ENCODE measurements around the gene IGSF6. TPM values are rescaled to one million over a fixed set of nuclear protein-coding genes. Genes with fewer than 3 reads are reported as not detected.
"Not testable (repeated sequence)": the region's sequence is repeated elsewhere in the genome, so short reads cannot be mapped to it uniquely, and the experiment has no call there.

IGSF6 gene
- total and polyA plus RNA-seq, 2 donors (not counting 1 experiment from before 2014, with no cell fraction given), result 0.33 to 1.3 TPM

DNA sequence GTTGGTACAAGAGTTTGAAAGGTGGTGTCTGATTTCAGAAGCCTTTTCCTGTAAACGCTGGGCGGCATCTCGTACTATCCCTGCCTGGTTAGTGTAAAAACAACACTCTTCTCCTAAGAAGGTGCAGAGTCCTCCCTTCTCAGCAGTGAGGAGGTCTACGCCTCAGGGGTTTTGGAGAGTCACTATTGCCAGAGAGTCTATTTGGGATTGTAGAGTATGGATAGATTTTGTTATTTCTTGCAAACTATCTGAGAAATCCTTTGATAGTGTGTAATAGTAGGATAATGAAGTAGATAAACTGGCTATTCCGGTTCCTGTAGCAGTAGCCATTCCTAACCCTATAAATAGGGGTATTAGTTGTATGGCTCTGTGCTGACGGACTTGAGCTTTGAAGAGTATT is 21.5 kb downstream of the IGSF6 start:
- H3K4me1 ChIP-seq (ENCODE audit: control insufficient read depth in 2 of 2, insufficient read depth in 2 of 2, low read length in 2 of 2); H4K20me1 ChIP-seq (ENCODE audit: control insufficient read depth, insufficient read depth, low read length, poor library complexity, severe bottlenecking); H3K79me2 ChIP-seq (ENCODE audit: control insufficient read depth, insufficient read depth, low read length); H3K4me1 Mint-ChIP-seq; POLR2A ChIA-PET; H3K9me3 Mint-ChIP-seq (ENCODE audit: insufficient read depth); H3K27ac Mint-ChIP-seq; H3K27me3 ChIP-seq (replicated peaks in 1 of 4; ENCODE audit: control extremely low read depth in 1 of 4, control insufficient read depth in 3 of 4, insufficient read depth in 4 of 4, low read length in 3 of 4); H3K9me3 ChIP-seq (ENCODE audit: control extremely low read depth in 1 of 3, control insufficient read depth in 2 of 3, insufficient read depth in 1 of 3, low read length in 2 of 3); H3K27ac ChIP-seq (ENCODE audit: low read length in 2 of 2); H3K4me2 ChIP-seq (replicated peaks; ENCODE audit: low read depth, low read length, poor library complexity, severe bottlenecking); H3K9ac ChIP-seq (ENCODE audit: low read length); H3K27me3 Mint-ChIP-seq; ATAC-seq (ENCODE audit: low read depth); H2AFZ ChIP-seq (ENCODE audit: insufficient read depth, low read depth, low read length, poor library complexity, severe bottlenecking); DNase-seq; H3K4me3 Mint-ChIP-seq; H3K4me3 ChIP-seq (ENCODE audit: control extremely low read depth in 1 of 5, extremely low read depth in 1 of 5, insufficient read depth in 1 of 5, low read depth in 2 of 5, low read length in 4 of 5); intact Hi-C loops (cut with micrococcal nuclease): not testable (repeated sequence)
- peaks cover 8 to 28% of the 10 kb centered on the region in 2 experiments for H3K36me3 ChIP-seq (replicated peaks in 1 of 2; ENCODE audit: control extremely low read depth in 1 of 2, control insufficient read depth in 1 of 2, extremely low read depth in 1 of 2, insufficient read depth in 2 of 2, low read length in 1 of 2)
- WGBS (ENCODE audit: insufficient coverage), result no CpG with 5 or more reads among the region's 6 CpGs
- CTCF ChIA-PET, result interaction anchor here (1.8 kb wide), 1 partner anchor 8 kb away, joined by 4 read pairs; no protein-coding TSS in a partner anchor

GRCh38 chr16:21629616-21630539 is 22.5 kb downstream of the IGSF6 start:
- H2AFZ ChIP-seq (ENCODE audit: insufficient read depth, low read depth, low read length, poor library complexity, severe bottlenecking); H3K27me3 Mint-ChIP-seq; DNase-seq; H3K27ac Mint-ChIP-seq; H3K4me1 ChIP-seq (ENCODE audit: control insufficient read depth in 2 of 2, insufficient read depth in 2 of 2, low read length in 2 of 2); H3K4me3 ChIP-seq (ENCODE audit: control extremely low read depth in 1 of 5, extremely low read depth in 1 of 5, insufficient read depth in 1 of 5, low read depth in 2 of 5, low read length in 4 of 5); ATAC-seq (ENCODE audit: low read depth); H4K20me1 ChIP-seq (ENCODE audit: control insufficient read depth, insufficient read depth, low read length, poor library complexity, severe bottlenecking); POLR2A ChIA-PET; H3K27ac ChIP-seq (ENCODE audit: low read length in 2 of 2); H3K4me3 Mint-ChIP-seq; H3K9me3 Mint-ChIP-seq (ENCODE audit: insufficient read depth); intact Hi-C loops (cut with micrococcal nuclease); H3K4me1 Mint-ChIP-seq; H3K79me2 ChIP-seq (ENCODE audit: control insufficient read depth, insufficient read depth, low read length); H3K9me3 ChIP-seq (ENCODE audit: control extremely low read depth in 1 of 3, control insufficient read depth in 2 of 3, insufficient read depth in 1 of 3, low read length in 2 of 3); H3K4me2 ChIP-seq (replicated peaks; ENCODE audit: low read depth, low read length, poor library complexity, severe bottlenecking); H3K9ac ChIP-seq (ENCODE audit: low read length); H3K27me3 ChIP-seq (replicated peaks in 1 of 4; ENCODE audit: control extremely low read depth in 1 of 4, control insufficient read depth in 3 of 4, insufficient read depth in 4 of 4, low read length in 3 of 4): not testable (repeated sequence)
- CTCF ChIA-PET, result interaction anchor here (1.8 kb wide), 1 partner anchor 9 kb away, joined by 4 read pairs; no protein-coding TSS in a partner anchor
- 98% methylated on average over 26 of the region's 37 CpGs for WGBS (ENCODE audit: insufficient coverage)
- peaks cover 8 to 31% of the 10 kb centered on the region in 2 experiments for H3K36me3 ChIP-seq (replicated peaks in 1 of 2; ENCODE audit: control extremely low read depth in 1 of 2, control insufficient read depth in 1 of 2, extremely low read depth in 1 of 2, insufficient read depth in 2 of 2, low read length in 1 of 2)

Data from B cell (primary cell).